K562 (cell line): ENCODE data around the gene ZNF646. TPM values are rescaled to one million over a fixed set of nuclear protein-coding genes. Genes with fewer than 3 reads are reported as not detected.

Source experiments
- ATF6 ChIP-seq: sonication (generic); formaldehyde crosslinking; IDR thresholded peaks from 2 replicates; pipeline ENCODE4 v1.4.0; 2020; ENCODE audit warnings: mild to moderate bottlenecking, missing genetic modification reagents
- CGGBP1 ChIP-seq: fragments of 250-450 bp; sonication (Bioruptor Pico); IDR thresholded peaks from 2 replicates; pipeline ENCODE4 v1.9.0; 2021; ENCODE audit warnings: mild to moderate bottlenecking
- E2F6 ChIP-seq, 2 experiments: IDR thresholded peaks; 2 replicates each; pipeline ENCODE4 v1.6.1; 2011; ENCODE audit warnings: borderline replicate concordance in 1 of 2, control low read depth in 1 of 2, low read depth in 1 of 2, low read length in 1 of 2, mild to moderate bottlenecking in 1 of 2, mixed read lengths in 1 of 2, moderate library complexity in 1 of 2; ENCODE audit not compliant: insufficient read depth in 1 of 2, insufficient read length in 1 of 2, poor library complexity in 1 of 2, severe bottlenecking in 1 of 2; ENCODE audit errors: extremely low read depth in 1 of 2
- FOXK2 ChIP-seq, 2 experiments: fragments of 450-650 bp; IDR thresholded peaks in 1 of 2; conservative IDR thresholded peaks in 1 of 2; 2 replicates each; pipeline ENCODE4 v1.6.1; 2016; ENCODE audit warnings: low read depth in 2 of 2, mild to moderate bottlenecking in 1 of 2
- HDAC1 ChIP-seq, 2 experiments: fragments of 450-650 bp; IDR thresholded peaks; 2 replicates each; pipeline ENCODE4 v1.6.1; 2016 to 2017; ENCODE audit warnings: inconsistent platforms in 1 of 2, mild to moderate bottlenecking in 1 of 2, moderate library complexity in 1 of 2
- PHB ChIP-seq: fragments of 250-450 bp; sonication (Bioruptor Pico); IDR thresholded peaks from 2 replicates; pipeline ENCODE4 v1.5.0; 2021
- POLR2B ChIP-seq: fragments of 450-650 bp; IDR thresholded peaks from 2 replicates; pipeline ENCODE4 v1.6.1; 2018; ENCODE audit warnings: low read depth; ENCODE audit not compliant: partially characterized antibody
- RCOR1 ChIP-seq, 2 experiments: IDR thresholded peaks; 2 replicates each; pipeline ENCODE4 v1.6.1; 2012; ENCODE audit warnings: low read depth in 2 of 2, low read length in 2 of 2, borderline replicate concordance in 1 of 2, improper control_type of control experiment in 1 of 2
- SMARCA4 ChIP-seq: fragments of 450-650 bp; IDR thresholded peaks from 2 replicates; pipeline ENCODE4 v1.6.1; 2016
- SP1 ChIP-seq: sonication (generic); formaldehyde crosslinking; IDR thresholded peaks from 2 replicates; pipeline ENCODE4 v1.8.1; 2022; ENCODE audit warnings: mild to moderate bottlenecking, missing genetic modification reagents
- TFE3 ChIP-seq: fragments of 450-650 bp; formaldehyde crosslinking; IDR thresholded peaks from 2 replicates; pipeline ENCODE4 v1.4.0; 2020; ENCODE audit warnings: mild to moderate bottlenecking, mixed read lengths
- ZNF253 ChIP-seq: fragments of 250-450 bp; sonication (Bioruptor Pico); conservative IDR thresholded peaks from 2 replicates; pipeline ENCODE4 v1.6.1; 2021; ENCODE audit warnings: mild to moderate bottlenecking
- ZZZ3 ChIP-seq: fragments of 450-650 bp; IDR thresholded peaks from 2 replicates; pipeline ENCODE4 v1.6.1; 2016; ENCODE audit warnings: antibody characterized with exemption, mild to moderate bottlenecking, moderate library complexity
- polyA plus RNA-seq, 8 experiments: library from polyadenylated mRNA; depleted of rRNA in 4 of 8; stranded (reverse) in 5 of 8; unstranded in 3 of 8; fragments of >200 nt; fragmentation: Nextera tagmentation in 2 of 8; fragmentation: Illumina TruSeq in 1 of 8; extraction: Ambion mirVana in 2 of 8; extraction: Trizol in 1 of 8; gene quantifications; 2 replicates each; pipeline versions ENCODE4 v1.2.1 to v1.2.3, GENCODE V29; 2011 to 2014; ENCODE audit warnings: inconsistent platforms in 1 of 8, missing spikeins in 1 of 8
- total RNA-seq, 7 experiments: library from RNA; depleted of rRNA in 6 of 7; stranded (reverse); fragments of >200 nt in 6 of 7; fragmentation: Illumina TruSeq in 2 of 7; extraction: Trizol in 2 of 7; gene quantifications; 2 replicates each; pipeline versions ENCODE4 v1.2.1 to v1.2.3, GENCODE V29; 2011 to 2021; ENCODE audit warnings: low replicate concordance in 1 of 7
- TF ChIP-seq, protein P1 (sequence below), 2 experiments: fragments of 200-800 bp in 1 of 2; sonication (Bioruptor generic) in 1 of 2; sonication (generic) in 1 of 2; formaldehyde crosslinking in 1 of 2; IDR thresholded peaks in 1 of 2; conservative IDR thresholded peaks in 1 of 2; 2 replicates each; pipeline versions ENCODE4 v1.5.0 to v1.6.1; 2016 to 2020; ENCODE audit warnings: missing compliant biosample characterization in 1 of 2, missing genetic modification characterization in 1 of 2, missing genetic modification reagents in 1 of 2
- TF ChIP-seq, protein P2 (sequence below), 2 experiments: fragments of 450-650 bp; conservative IDR thresholded peaks; 2 replicates each; pipeline ENCODE4 v1.6.1; 2017; ENCODE audit warnings: mild to moderate bottlenecking in 2 of 2, moderate library complexity in 2 of 2

The ZNF646 gene
- total and polyA plus RNA-seq, 9 of the 15 experiments (the other 6 are each of a cell fraction or from before 2014, with no cell fraction given): 0.08 to 20.6 (median 8.0) TPM

DNA sequence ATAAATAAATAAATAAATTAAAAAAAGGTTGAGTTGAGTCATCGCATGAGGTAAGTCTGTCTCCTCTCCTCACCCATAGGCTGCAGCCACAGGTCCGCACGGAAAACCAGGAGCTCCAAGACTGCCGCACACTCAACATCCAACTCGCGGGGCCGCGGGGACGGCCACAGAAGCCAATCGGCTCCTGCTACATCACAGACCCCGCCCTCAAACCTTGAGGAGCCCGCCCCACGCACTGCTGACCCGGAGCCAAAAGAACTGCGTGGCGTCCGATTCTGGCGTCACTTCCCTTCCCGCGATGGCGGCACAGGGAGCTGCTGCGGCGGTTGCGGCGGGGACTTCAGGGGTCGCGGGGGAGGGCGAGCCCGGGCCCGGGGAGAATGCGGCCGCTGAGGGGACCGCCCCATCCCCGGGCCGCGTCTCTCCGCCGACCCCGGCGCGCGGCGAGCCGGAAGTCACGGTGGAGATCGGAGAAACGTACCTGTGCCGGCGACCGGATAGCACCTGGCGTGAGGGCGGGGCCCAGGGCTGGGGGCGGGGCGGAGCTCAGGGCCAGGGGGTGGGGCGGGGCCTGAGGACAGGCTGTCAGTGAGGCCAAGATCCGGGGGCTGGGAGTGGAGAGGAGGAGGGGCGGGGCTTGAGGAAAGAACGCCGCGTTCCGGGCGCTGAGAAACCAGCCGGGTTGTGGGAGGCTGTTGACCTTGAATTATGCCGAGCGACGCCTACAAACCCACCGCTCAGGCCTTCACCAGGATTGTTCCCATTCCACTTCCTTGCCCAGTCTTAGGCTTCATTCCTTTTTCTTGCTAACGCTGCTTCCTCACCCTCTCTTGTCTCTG is 43.4 kb downstream of the ZNF646 start, which contains the start of gene KAT8 (continued):
- TF ChIP-seq PHB (CRISPR knock-in tag) (no peak), SP1 (CRISPR knock-in tag) (peak; percentile 86), HDAC1 (IDR thresholded peaks at IDR 0.05) (0 out of 4 replicates have a peak, but pooled peaks of 1 of the 2 experiments have one; percentile 6), SMARCA4 (no peak), TFE3 (CRISPR knock-in tag) (no peak), POLR2B (peak; percentile 77), CGGBP1 (CRISPR knock-in tag) (peak; percentile 69), FOXK2 (conservative IDR thresholded peaks at IDR 0.05 in 1 of 2, IDR thresholded peaks at IDR 0.05 in 1 of 2; ENCODE audit: low read depth in 2 of 2) (peak in 1 of 2 experiments; percentile 51; a peak in 1 of 4 replicates), ATF6 (CRISPR knock-in tag) (no peak), ZNF253 (CRISPR knock-in tag) (0 out of 2 replicates have a peak, but pooled peaks have one; percentile 58), ZZZ3 (no peak), E2F6 (IDR thresholded peaks at IDR 0.05; ENCODE audit: borderline replicate concordance in 1 of 2, extremely low read depth in 1 of 2, insufficient read depth in 1 of 2, insufficient read length in 1 of 2, low read depth in 1 of 2, low read length in 1 of 2, poor library complexity in 1 of 2, severe bottlenecking in 1 of 2) (peak in 1 of 2 experiments; percentile 46), RCOR1 (IDR thresholded peaks at IDR 0.05; ENCODE audit: borderline replicate concordance in 1 of 2, low read depth in 2 of 2, low read length in 2 of 2) (no peak)
- TF ChIP-seq, protein P1, sequence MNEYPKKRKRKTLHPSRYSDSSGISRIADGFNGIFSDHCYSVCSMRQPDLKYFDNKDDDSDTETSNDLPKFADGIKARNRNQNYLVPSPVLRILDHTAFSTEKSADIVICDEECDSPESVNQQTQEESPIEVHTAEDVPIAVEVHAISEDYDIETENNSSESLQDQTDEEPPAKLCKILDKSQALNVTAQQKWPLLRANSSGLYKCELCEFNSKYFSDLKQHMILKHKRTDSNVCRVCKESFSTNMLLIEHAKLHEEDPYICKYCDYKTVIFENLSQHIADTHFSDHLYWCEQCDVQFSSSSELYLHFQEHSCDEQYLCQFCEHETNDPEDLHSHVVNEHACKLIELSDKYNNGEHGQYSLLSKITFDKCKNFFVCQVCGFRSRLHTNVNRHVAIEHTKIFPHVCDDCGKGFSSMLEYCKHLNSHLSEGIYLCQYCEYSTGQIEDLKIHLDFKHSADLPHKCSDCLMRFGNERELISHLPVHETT (CRISPR knock-in tag; conservative IDR thresholded peaks at IDR 0.05 in 1 of 2, IDR thresholded peaks at IDR 0.05 in 1 of 2): peak in 1 of 2 experiments; percentile 98; a peak in 2 of 4 replicates
- TF ChIP-seq, protein P2, sequence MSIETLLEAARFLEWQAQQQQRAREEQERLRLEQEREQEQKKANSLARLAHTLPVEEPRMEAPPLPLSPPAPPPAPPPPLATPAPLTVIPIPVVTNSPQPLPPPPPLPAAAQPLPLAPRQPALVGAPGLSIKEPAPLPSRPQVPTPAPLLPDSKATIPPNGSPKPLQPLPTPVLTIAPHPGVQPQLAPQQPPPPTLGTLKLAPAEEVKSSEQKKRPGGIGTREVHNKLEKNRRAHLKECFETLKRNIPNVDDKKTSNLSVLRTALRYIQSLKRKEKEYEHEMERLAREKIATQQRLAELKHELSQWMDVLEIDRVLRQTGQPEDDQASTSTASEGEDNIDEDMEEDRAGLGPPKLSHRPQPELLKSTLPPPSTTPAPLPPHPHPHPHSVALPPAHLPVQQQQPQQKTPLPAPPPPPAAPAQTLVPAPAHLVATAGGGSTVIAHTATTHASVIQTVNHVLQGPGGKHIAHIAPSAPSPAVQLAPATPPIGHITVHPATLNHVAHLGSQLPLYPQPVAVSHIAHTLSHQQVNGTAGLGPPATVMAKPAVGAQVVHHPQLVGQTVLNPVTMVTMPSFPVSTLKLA (conservative IDR thresholded peaks at IDR 0.05): peak; percentile 78 to 92
